ENCODE results near the gene DECR2. TPM values are rescaled to one million over a fixed set of nuclear protein-coding genes. Genes with fewer than 3 reads are reported as not detected.

DECR2 gene
- total and polyA plus RNA-seq, 10 of the 15 experiments (the other 5 are each of a cell fraction or from before 2014, with no cell fraction given): 0.53 to 20.3 (median 6.0) TPM

GRCh38 chr16:371515-372301 lies 30.0 kb upstream of the DECR2 start:
- intact Hi-C loops (cut with micrococcal nuclease; ENCODE audit: unreplicated experiment) (no loop called here), in situ Hi-C loops (cut with MboI) (no loop called here)
- no peak overlapping the region for H3K4me2 ChIP-seq (ENCODE audit: control insufficient read depth, insufficient read depth)
- CTCF ChIA-PET: no interaction called here
- no peak for TF ChIP-seq BCL11A (IDR thresholded peaks at IDR 0.05; ENCODE audit: low read depth, low read length)
- TF ChIP-seq MXI1 (IDR thresholded peaks at IDR 0.05; ENCODE audit: low read depth, low read length): no peak
- no peak for ATAC-seq
- no peaks in the 10 kb centered on the region for H3K27me3 ChIP-seq (replicated peaks in 1 of 2; ENCODE audit: control insufficient read depth in 2 of 2, insufficient read depth in 2 of 2, low read length in 1 of 2)
- no TSS peak for BruUV-seq (replicated peaks)
- RAD21 ChIA-PET (ENCODE audit: unreplicated experiment): no interaction called here
- FAIRE-seq: no peak
- SMC1A ChIA-PET (ENCODE audit: uncharacterized antibody, unreplicated experiment): interaction anchor here (0.6 to 1.4 kb wide), 2 partner anchors 8 to 27 kb away, joined by 3 to 6 read pairs; no protein-coding TSS in a partner anchor
- no peak for DNase-seq (ENCODE audit: low read depth, low spot score)
- H3K4me1 ChIP-seq (ENCODE audit: control insufficient read depth, insufficient read depth, low read length): peaks cover 4% of the 10 kb centered on the region; the same call in 1 of the 2 replicates
- no peak overlapping the region for H3K4me3 ChIP-seq
- POLR2A ChIA-PET: interaction anchor here (0.5 to 3.0 kb wide), 4 partner anchors 10 to 154 kb away, joined by 4 to 22 read pairs (median 7); partner anchors contain the start of genes AXIN1 and PGAP6
- H3K36me3 ChIP-seq (ENCODE audit: control insufficient read depth in 2 of 2, insufficient read depth in 2 of 2, low read length in 1 of 2): peaks cover 5 to 21% of the 10 kb centered on the region in 2 experiments; a peak in 3 of 4 replicates
- peaks cover 4% of the 10 kb centered on the region for H3K79me2 ChIP-seq (ENCODE audit: control insufficient read depth, insufficient read depth, low read length)
- no peaks in the 10 kb centered on the region for H4K20me1 ChIP-seq (ENCODE audit: control insufficient read depth, insufficient read depth)
- H3K9me3 ChIP-seq (replicated peaks; ENCODE audit: control insufficient read depth, insufficient read depth, low read length): no peaks in the 10 kb centered on the region
- no peak overlapping the region for H3K9ac ChIP-seq (ENCODE audit: control insufficient read depth, insufficient read depth, low read length)
- no peak overlapping the region for H2AFZ ChIP-seq (ENCODE audit: control insufficient read depth, low read depth, low read length)
- 91% methylated on average over 31 of the region's 31 CpGs for WGBS (ENCODE audit: insufficient coverage, insufficient replicate concordance, low lambda C conversion rate, missing lambda C conversion rate)
- no peak overlapping the region for H3K27ac ChIP-seq (ENCODE audit: control insufficient read depth, insufficient read depth)

- Histone ChIP-seq H4K20me1 (ENCODE audit: control insufficient read depth, insufficient read depth) (no peaks in the 10 kb centered on the region), H3K27ac (ENCODE audit: control insufficient read depth, insufficient read depth) (no peak overlapping the region), H3K9ac (ENCODE audit: control insufficient read depth, insufficient read depth, low read length) (no peak overlapping the region), H3K79me2 (ENCODE audit: control insufficient read depth, insufficient read depth, low read length) (peaks cover 4% of the 10 kb centered on the region), H3K27me3 (replicated peaks in 1 of 2; ENCODE audit: control insufficient read depth in 2 of 2, insufficient read depth in 2 of 2, low read length in 1 of 2) (no peaks in the 10 kb centered on the region), H2AFZ (ENCODE audit: control insufficient read depth, low read depth, low read length) (no peak overlapping the region), H3K4me3 (no peak overlapping the region), H3K4me1 (ENCODE audit: control insufficient read depth, insufficient read depth, low read length) (peaks cover 4% of the 10 kb centered on the region; the same call in 1 of the 2 replicates), H3K36me3 (ENCODE audit: control insufficient read depth in 2 of 2, insufficient read depth in 2 of 2, low read length in 1 of 2) (peaks cover 3 to 19% of the 10 kb centered on the region in 2 experiments; a peak in 3 of 4 replicates), H3K4me2 (ENCODE audit: control insufficient read depth, insufficient read depth) (no peak overlapping the region), H3K9me3 (replicated peaks; ENCODE audit: control insufficient read depth, insufficient read depth, low read length) (no peaks in the 10 kb centered on the region)
- FAIRE-seq (no peak), DNase-seq (ENCODE audit: low read depth, low spot score) (no peak), ATAC-seq (no peak)
- no TSS peak for BruUV-seq (replicated peaks)
- in situ Hi-C loops (cut with MboI): no loop called here
- POLR2A ChIA-PET: interaction anchor here (0.5 to 3.0 kb wide), 2 partner anchors 9 to 130 kb away, joined by 4 to 22 read pairs; partner anchors contain the start of gene PGAP6
- SMC1A ChIA-PET (ENCODE audit: uncharacterized antibody, unreplicated experiment): no interaction called here
- RAD21 ChIA-PET (ENCODE audit: unreplicated experiment): no interaction called here
- 85% methylated on average over 19 of the region's 19 CpGs for WGBS (ENCODE audit: insufficient coverage, insufficient replicate concordance, low lambda C conversion rate, missing lambda C conversion rate)
- CTCF ChIA-PET: no interaction called here
- intact Hi-C loops (cut with micrococcal nuclease; ENCODE audit: unreplicated experiment): no loop called here
- TF ChIP-seq PML (IDR thresholded peaks at IDR 0.05; ENCODE audit: low read length): no peak
- TF ChIP-seq SUZ12 (IDR thresholded peaks at IDR 0.05; ENCODE audit: unreplicated experiment): no peak
- no peak for TF ChIP-seq NRF1 (conservative IDR thresholded peaks at IDR 0.05; ENCODE audit: low read depth, low read length)
- TF ChIP-seq ASH2L (IDR thresholded peaks at IDR 0.05; ENCODE audit: borderline replicate concordance, low read depth): no peak
- no peak for TF ChIP-seq CEBPB (IDR thresholded peaks at IDR 0.05; ENCODE audit: borderline replicate concordance in 1 of 2, low read depth in 2 of 2, low read length in 2 of 2)
- TF ChIP-seq ZNF687 (IDR thresholded peaks at IDR 0.05): no peak
- no peak for TF ChIP-seq NR2C1 (IDR thresholded peaks at IDR 0.05)
- no peak for TF ChIP-seq CBFB (IDR thresholded peaks at IDR 0.05; ENCODE audit: low read depth)
- TF ChIP-seq NBN (IDR thresholded peaks at IDR 0.05): no peak
- no peak for TF ChIP-seq JUND (IDR thresholded peaks at IDR 0.05; ENCODE audit: low read depth, low read length)
These were observed 29.2 kb upstream of the DECR2 start for GRCh38 chr16:372302-372983.

Measured in GM12878 (cell line).